GM19455 (cell line): Measurements from ENCODE around the gene TMX1.
A peak's percentile ranks its signal among the peaks of the same experiment; 100 is the strongest.

ENCODE experiments used
- ATAC-seq: cut with Tn5 transposase; IDR thresholded peaks from one replicate; pipeline ENCODE4 v1.9.1; 2021; ENCODE audit not compliant: unreplicated experiment

Gene TMX1

GRCh38 chr14:51242545-51243490 is 2.8 kb downstream of the TMX1 start:
- no peak for ATAC-seq

- ATAC-seq = no peak
Measured at GRCh38 chr14:51244591-51244990, 4.5 kb downstream of the TMX1 start.

GRCh38 chr14:51246032-51246431 is 6.0 kb downstream of the TMX1 start:
- no peak for ATAC-seq

GRCh38 chr14:51248016-51248987 is 8.3 kb downstream of the TMX1 start:
- peak; percentile 81 for ATAC-seq

GRCh38 chr14:51251486-51251885 is 11.4 kb downstream of the TMX1 start:
- no peak for ATAC-seq

GRCh38 chr14:51253880-51254279 is 13.8 kb downstream of the TMX1 start:
- ATAC-seq = no peak

GRCh38 chr14:51258280-51258679 is 18.2 kb downstream of the TMX1 start:
- no peak for ATAC-seq

- ATAC-seq = no peak
Measured at GRCh38 chr14:51258788-51259187, 18.7 kb downstream of the TMX1 start.

GRCh38 chr14:51260225-51260624 is 20.2 kb downstream of the TMX1 start:
- ATAC-seq = no peak

GRCh38 chr14:51261151-51261550 is 21.1 kb downstream of the TMX1 start:
- ATAC-seq = no peak

- no peak for ATAC-seq
Measured at GRCh38 chr14:51262868-51263267, 22.8 kb downstream of the TMX1 start.

GRCh38 chr14:51269634-51270033 is 29.6 kb downstream of the TMX1 start:
- no peak for ATAC-seq

GRCh38 chr14:51276605-51277004 is 36.6 kb downstream of the TMX1 start:
- ATAC-seq = no peak

GRCh38 chr14:51277753-51278415 is 37.8 kb downstream of the TMX1 start:
- ATAC-seq = no peak

- no peak for ATAC-seq
Measured at GRCh38 chr14:51282517-51282916, 42.5 kb downstream of the TMX1 start.

GRCh38 chr14:51283402-51284085 is 43.5 kb downstream of the TMX1 start:
- ATAC-seq = no peak

GRCh38 chr14:51284241-51284640 is 44.2 kb downstream of the TMX1 start:
- ATAC-seq = no peak

GRCh38 chr14:51285120-51285519 is 45.1 kb downstream of the TMX1 start:
- no peak for ATAC-seq

GRCh38 chr14:51289169-51289568 is 49.1 kb downstream of the TMX1 start:
- no peak for ATAC-seq

GRCh38 chr14:51290132-51290531 is 50.1 kb downstream of the TMX1 start:
- no peak for ATAC-seq

GRCh38 chr14:51291016-51291415 is 51.0 kb downstream of the TMX1 start:
- no peak for ATAC-seq
